Lung (tissue), 12 donors: ENCODE data around the gene RIPOR2. TPM values are rescaled to one million over a fixed set of nuclear protein-coding genes. Genes with fewer than 3 reads are reported as not detected.

Source experiments
- ATAC-seq: fragments of 200-7000 bp; cut with Tn5 transposase; one replicate; pipeline ENCODE4 v1.9.1; 2020; ENCODE audit warnings: moderate number of reproducible peaks; ENCODE audit not compliant: insufficient read depth, low FRiP score
- DNase-seq, 3 donors: peaks; one replicate each; pipeline ENCODE4 v3.0.0-alpha.2; 2013 to 2017
- H3K27ac ChIP-seq, 2 donors: one replicate each; pipeline ENCODE4 v1.5.1; 2013; ENCODE audit warnings: mild to moderate bottlenecking in 2 of 2, moderate library complexity in 2 of 2, control low read depth in 1 of 2, inconsistent platforms in 1 of 2, low read depth in 1 of 2, low read length in 1 of 2
- H3K27me3 ChIP-seq, 3 donors: one replicate each; pipeline ENCODE4 v1.5.1; 2013; ENCODE audit warnings: low read length in 2 of 3; ENCODE audit not compliant: control insufficient read depth in 3 of 3, insufficient read depth in 3 of 3
- H3K36me3 ChIP-seq, 4 donors: one replicate each; pipeline ENCODE4 v1.5.1; 2013; ENCODE audit warnings: low read length in 4 of 4, mild to moderate bottlenecking in 1 of 4, moderate library complexity in 1 of 4; ENCODE audit not compliant: control insufficient read depth in 4 of 4, insufficient read depth in 4 of 4
- H3K4me1 ChIP-seq, 5 donors: one replicate each; pipeline ENCODE4 v1.5.1; 2013; ENCODE audit warnings: low read length in 5 of 5, mild to moderate bottlenecking in 2 of 5, moderate library complexity in 1 of 5; ENCODE audit not compliant: control insufficient read depth in 5 of 5, insufficient read depth in 5 of 5
- H3K4me3 ChIP-seq: one replicate; pipeline ENCODE4 v1.5.1; 2013; ENCODE audit warnings: mild to moderate bottlenecking, control low read depth, moderate library complexity
- H3K9ac ChIP-seq, 2 donors: one replicate each; pipeline ENCODE4 v1.5.1; 2013; ENCODE audit warnings: low read length in 2 of 2, control low read depth in 1 of 2; ENCODE audit not compliant: insufficient read depth in 1 of 2
- H3K9me3 ChIP-seq, 4 donors: one replicate each; pipeline ENCODE4 v1.5.1; 2013; ENCODE audit warnings: low read length in 3 of 4, mild to moderate bottlenecking in 1 of 4, moderate library complexity in 1 of 4; ENCODE audit not compliant: control insufficient read depth in 4 of 4, insufficient read depth in 3 of 4
- WGBS, 2 donors: extraction: QIAGEN DNeasy Blood & Tissue Kit; methylation state at CpG; one replicate each; pipeline ENCODE4 v1.1.7; 2013; 5-methylcytosine and 5-hydroxymethylcytosine counted together
- polyA plus RNA-seq, 2 donors: library from polyadenylated mRNA; stranded (reverse); fragments of 200-250 nt; gene quantifications; one replicate each; pipeline ENCODE4 v1.2.1, GENCODE V29; 2013
- total RNA-seq, 2 donors: library from RNA; depleted of rRNA in 1 of 2; stranded (reverse); fragments of >200 nt in 1 of 2; gene quantifications; one replicate each; pipeline ENCODE4 v1.2.1, GENCODE V29; 2014 to 2021
- TF ChIP-seq, protein P1 (sequence below): IDR thresholded peaks from 2 replicates; pipeline ENCODE4 v1.5.1; 2012; ENCODE audit warnings: mild to moderate bottlenecking; ENCODE audit errors: control extremely low read depth, extremely low read depth
- donor health status: control.
- donor health status: control.
- donor health status: Bipolar disorder and iron deficiency.
- donor health status: healthy.
- donor health status: DM: yes; HTN: yes; CAD: no.

RIPOR2 gene
- total and polyA plus RNA-seq, 4 donors, result 7.9 to 97.6 (median 42.7) TPM

DNA sequence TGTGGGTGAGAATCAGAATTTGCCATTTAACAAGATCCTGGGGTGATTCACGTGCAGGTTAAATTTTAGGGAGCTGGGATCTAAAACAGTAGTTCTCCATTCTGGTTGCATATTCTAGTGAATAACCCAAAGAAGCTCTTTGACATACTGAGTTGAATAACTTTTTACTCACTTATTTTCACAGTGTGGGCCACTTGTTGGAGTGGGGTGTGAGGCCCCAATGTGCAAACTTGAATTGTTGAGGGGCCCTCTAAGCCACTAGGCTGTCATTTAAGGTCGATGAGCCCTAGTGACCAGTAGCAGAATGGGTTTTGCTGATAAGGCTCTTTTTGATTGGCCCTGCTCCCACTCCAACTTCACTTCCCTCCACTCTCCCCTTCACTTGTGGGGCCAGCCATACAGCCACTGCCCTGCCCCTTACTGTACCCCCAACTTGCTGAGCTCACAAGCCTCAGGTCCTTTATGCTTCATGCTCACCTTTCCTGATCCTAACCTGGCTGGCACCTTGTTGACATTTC is 33.6 kb upstream of the RIPOR2 start:
- WGBS, 2 donors, result 54 to 65% methylated on average over 2 of the region's 2 CpGs
- DNase-seq, result no peak
- Histone ChIP-seq H3K27ac (no peak overlapping the region), H3K27me3 (no peaks in the 10 kb centered on the region), H3K9ac (no peak overlapping the region), H3K36me3 (no peaks in the 10 kb centered on the region), H3K4me3 (no peak overlapping the region), H3K9me3 (no peaks in the 10 kb centered on the region), H3K4me1 (no peaks in the 10 kb centered on the region)
- no peak for ATAC-seq
- TF ChIP-seq, protein P1, sequence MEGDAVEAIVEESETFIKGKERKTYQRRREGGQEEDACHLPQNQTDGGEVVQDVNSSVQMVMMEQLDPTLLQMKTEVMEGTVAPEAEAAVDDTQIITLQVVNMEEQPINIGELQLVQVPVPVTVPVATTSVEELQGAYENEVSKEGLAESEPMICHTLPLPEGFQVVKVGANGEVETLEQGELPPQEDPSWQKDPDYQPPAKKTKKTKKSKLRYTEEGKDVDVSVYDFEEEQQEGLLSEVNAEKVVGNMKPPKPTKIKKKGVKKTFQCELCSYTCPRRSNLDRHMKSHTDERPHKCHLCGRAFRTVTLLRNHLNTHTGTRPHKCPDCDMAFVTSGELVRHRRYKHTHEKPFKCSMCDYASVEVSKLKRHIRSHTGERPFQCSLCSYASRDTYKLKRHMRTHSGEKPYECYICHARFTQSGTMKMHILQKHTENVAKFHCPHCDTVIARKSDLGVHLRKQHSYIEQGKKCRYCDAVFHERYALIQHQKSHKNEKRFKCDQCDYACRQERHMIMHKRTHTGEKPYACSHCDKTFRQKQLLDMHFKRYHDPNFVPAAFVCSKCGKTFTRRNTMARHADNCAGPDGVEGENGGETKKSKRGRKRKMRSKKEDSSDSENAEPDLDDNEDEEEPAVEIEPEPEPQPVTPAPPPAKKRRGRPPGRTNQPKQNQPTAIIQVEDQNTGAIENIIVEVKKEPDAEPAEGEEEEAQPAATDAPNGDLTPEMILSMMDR, result no peak

DNA sequence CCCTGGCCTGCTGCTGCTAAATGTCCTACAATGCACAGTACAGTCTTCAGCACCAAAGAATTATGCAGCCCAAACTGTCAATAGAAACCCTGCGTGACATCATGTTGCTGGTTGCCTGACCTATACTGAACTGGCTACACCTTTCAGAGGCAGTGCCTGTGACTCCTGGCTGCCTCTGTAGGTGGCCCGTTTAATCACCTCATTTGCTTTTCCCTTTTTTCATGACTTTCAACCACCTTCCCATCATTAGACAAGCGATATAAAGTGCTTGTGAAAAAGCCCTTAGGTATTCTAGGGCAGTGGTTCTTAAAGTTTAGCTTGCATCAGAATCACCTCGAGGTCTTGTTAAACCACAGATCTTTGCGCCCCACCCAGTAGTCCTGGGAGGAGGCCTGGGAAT is 33.0 kb upstream of the RIPOR2 start:
- no peak for DNase-seq
- TF ChIP-seq, protein P1, result no peak
- 83 to 93% methylated on average over 5 of the region's 5 CpGs for WGBS, 2 donors
- H3K27ac ChIP-seq, result no peak overlapping the region
- no peaks in the 10 kb centered on the region for H3K9me3 ChIP-seq
- H3K27me3 ChIP-seq, result no peaks in the 10 kb centered on the region
- no peak overlapping the region for H3K9ac ChIP-seq
- no peak overlapping the region for H3K4me3 ChIP-seq
- ATAC-seq, result no peak
- no peaks in the 10 kb centered on the region for H3K36me3 ChIP-seq
- H3K4me1 ChIP-seq, result no peaks in the 10 kb centered on the region

DNA sequence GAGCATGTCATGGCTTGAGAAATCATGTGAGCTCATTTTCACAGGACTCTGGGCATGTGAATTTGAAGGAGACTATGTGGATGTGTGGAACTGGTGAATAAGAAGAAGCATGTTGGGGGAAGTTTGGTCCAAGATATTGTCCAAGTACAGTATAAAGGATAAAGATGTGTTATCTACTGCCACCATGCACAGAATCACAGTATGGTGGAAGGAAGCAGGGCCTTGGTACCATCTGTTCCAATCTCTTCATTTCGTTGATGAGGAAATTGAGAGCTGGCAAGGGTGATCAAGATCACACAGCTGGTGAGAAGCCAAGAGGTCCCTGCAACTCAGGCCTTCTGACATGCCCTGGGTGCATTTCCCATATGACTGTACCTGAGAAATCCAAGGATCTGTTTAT is 31.5 kb upstream of the RIPOR2 start:
- TF ChIP-seq, protein P1, result no peak
- H3K4me1 ChIP-seq, result no peaks in the 10 kb centered on the region
- no peak overlapping the region for H3K4me3 ChIP-seq
- no peaks in the 10 kb centered on the region for H3K27me3 ChIP-seq
- no peak overlapping the region for H3K9ac ChIP-seq
- no peak for DNase-seq
- no peak for ATAC-seq
- H3K36me3 ChIP-seq, result no peaks in the 10 kb centered on the region
- 57 to 71% methylated on average over 1 of the region's 1 CpG for WGBS, 2 donors
- H3K9me3 ChIP-seq, result no peaks in the 10 kb centered on the region
- H3K27ac ChIP-seq, result no peak overlapping the region

DNA sequence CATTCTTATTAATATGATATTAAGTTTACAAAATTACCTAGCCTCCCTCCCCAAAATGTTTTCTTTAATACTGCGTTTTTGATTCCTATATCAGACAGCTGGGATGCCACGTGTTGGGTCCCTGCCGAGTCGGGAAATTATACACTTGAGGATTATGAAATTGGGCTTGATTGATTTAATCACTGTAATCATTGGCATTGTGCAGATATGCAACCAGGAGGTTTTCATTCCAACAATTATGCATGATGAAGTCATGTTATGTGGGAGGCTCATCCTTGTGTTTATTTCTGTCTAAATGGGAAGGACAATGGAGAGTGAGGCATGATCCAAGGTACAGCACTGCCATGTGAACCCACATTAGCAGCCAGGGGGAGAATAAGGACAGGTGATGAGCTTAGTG is 30.6 kb upstream of the RIPOR2 start:
- Histone ChIP-seq H3K4me3 (no peak overlapping the region), H3K27me3 (no peaks in the 10 kb centered on the region), H3K9me3 (no peaks in the 10 kb centered on the region), H3K27ac (no peak overlapping the region), H3K4me1 (no peaks in the 10 kb centered on the region), H3K9ac (no peak overlapping the region), H3K36me3 (no peaks in the 10 kb centered on the region)
- TF ChIP-seq, protein P1, result no peak
- WGBS, 2 donors, result 91 to 95% methylated on average over 4 of the region's 4 CpGs
- ATAC-seq (no peak), DNase-seq (no peak)
